Stimulated activated naive CD4-positive, alpha-beta T cell (primary cell): Measurements from ENCODE around the gene NFATC2.
"Not testable (repeated sequence)": the region's sequence is repeated elsewhere in the genome, so short reads cannot be mapped to it uniquely, and the experiment has no call there.

Experiments
- DNase-seq, 6 experiments: peaks; one replicate each; lab custom pipeline; 2025; lab: John Stamatoyannopoulos, UW

Gene NFATC2

DNA sequence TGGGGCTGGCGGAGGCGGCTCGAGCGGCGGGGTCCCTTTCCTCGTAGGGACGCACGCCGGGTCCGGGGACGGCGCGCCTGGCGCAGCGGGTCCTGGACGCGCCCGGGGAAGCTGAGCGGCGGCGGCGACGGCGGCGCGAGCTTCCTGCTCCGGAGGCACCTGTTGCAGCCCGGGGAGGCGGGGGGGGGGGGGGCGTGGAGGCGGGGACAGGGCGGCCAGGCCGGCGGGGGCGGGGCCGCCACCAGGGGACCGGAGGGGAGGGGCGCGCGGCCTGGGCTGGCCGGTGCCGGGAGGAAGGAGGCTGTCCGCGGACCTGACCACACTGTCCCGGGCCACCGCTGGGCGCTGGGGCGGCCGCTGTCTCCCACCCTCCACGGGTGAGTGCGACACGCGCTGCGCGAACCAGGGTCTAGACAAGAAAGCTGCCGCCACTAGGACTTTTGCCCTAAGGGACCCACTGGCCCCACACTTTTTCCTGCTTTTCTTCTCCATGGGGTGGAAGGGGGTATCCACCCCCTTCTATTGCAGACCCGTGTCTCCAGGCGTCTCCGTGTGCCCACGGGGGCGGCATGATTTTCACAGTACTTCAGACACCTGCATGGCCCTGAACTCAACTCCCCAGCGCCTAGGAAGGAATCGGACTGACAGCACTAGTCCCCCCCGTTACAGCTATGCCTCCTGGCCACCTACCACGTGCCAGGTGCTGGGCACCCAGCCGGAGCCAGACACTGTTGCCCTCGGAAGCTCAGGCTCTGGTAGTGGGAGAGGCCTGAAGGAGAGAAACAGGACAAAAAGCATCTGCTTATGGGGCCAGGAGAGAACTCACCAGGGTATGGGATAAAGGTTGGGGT lies at the start of gene NFATC2:
Gene NFATC2 (minus strand): TSS at position 149 of the 851 bp plus-strand sequence. CDS start 220 bp downstream, outside the sequence.
- peak in 5 of 6 experiments; percentile 43 to 63 (median 57) for DNase-seq

DNA sequence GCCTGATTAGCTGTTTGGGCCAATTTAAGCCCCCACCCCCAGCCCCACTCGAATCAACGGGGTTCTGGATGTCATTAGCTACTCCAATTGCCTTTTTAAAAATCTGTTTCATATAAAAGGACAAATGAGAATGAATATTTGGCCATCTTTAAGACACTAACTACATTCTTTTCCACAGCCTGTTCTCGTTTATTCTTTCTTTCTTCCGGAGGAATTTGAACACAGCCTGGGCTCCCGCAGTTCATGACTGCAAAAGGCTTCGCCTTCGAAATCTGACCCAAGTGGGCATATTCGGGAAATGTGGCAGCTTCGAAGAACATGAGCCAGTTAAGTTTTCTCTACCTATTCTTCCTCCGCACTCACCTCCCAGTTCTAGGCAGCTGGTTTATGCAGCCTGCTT lies 49.4 kb upstream of the NFATC2 start:
- DNase-seq = no peak

DNA sequence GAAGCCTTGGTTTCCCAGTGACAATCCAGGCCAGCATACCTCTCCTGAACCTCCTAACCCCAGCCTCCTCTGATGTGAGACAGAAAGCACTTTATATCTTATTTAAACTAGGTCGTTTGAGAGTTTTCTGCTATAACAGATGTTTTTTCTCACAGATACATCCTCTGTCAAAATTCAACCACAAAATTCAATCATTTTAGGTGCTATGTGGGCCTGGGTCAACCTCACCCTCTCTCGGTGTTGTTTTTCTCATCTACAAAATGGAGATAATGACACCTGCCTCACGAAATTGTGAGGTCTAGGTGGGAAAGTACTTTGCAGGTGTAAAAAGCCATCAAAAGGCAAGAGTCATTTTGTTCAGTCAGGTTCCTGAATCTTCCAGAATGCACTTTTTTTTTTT lies 46.2 kb upstream of the NFATC2 start:
- DNase-seq = no peak

DNA sequence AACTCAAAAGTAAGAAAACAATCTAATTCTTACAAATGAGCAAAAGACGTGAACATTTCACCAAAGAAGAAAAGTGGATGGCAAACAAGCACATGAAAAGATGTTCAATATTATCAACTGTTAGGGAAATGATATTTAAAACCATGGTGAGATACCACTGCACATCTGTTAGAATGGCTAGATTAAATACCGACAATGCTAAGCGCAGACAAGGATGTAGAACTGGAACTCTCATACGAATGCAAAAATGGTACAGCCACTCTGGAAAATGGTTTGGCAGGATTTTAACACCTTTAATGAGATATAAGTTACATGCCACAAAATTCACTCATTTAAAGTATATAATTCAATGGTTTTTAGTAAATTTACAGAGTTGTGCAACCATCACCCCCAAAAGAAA lies 44.6 kb upstream of the NFATC2 start:
- DNase-seq = no peak

DNA sequence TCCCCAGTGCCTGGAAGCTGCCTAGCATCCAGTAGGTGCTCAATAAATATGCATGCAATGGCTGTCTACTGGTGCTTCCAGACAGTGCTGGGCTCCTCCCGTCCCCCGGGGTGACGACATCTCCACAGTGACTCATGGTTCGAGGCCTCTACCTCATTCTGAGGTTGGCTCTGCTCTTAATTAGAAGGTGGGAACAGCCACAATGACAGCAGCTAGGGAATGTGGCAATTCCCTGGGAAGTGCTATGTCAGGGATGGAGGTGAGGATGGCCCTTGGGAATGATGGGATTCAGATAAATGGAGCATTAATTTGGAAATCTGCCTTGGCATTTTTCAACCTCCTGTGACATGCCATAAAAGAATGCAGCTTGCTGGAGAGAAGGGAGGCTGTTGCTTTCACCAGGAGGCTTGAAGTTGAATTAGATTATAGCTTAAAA lies 43.5 kb upstream of the NFATC2 start:
- DNase-seq = no peak

DNA sequence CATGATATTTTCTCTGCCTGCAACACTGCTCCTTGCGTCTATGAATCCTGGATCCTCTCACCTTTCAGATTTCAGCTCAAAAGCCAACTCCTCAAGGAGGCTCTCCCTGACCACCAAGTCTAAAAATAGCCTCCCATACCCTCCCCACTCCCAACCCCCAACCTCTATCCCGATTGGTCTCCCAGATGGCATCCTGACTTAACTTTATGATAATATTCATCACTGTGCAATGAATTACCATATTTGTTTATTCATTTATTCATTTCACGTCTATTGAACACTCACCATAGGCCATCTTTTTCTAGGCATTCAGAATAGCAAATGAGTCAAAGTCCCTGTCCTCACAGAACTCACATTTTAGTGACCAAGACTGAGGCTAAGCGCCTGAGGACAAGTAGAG lies 42.6 kb upstream of the NFATC2 start:
- DNase-seq = no peak

DNA sequence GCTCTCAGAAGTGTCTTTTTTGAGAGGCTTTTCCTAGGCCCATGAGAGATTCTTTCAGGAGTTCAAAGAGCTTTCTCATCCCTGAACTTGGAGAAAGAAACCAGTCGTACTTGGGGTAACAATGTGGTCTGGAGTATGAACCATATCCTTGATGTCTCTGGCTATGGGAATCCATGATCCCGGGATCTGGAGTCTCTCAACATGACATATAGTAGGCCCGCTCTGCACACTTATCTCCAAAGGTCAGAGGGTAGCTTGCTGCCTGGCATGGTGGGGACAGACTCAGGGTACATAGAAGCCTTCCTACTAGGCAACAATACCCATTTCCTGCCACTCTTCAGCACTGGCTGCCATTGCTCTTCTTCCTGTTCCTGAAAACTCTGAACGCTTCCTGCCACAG lies 42.2 kb upstream of the NFATC2 start:
- DNase-seq = no peak

DNA sequence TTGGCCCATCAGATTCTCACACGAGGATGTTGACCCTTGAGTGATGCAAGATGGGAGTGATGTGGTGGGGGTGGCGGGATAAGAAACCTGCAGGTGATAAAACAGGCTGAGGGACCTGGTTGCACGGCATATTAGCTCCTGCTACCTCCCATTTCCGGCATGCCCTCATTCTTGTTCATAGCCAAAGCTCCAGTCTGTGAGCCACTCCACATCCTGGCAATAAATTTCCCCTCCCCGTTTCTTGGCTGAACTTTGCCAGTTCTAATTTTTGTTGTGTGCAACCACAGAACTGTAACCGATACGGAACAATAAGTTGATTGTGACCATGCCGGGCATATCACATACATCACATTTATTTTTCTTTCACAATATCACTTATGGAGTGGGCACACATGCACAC lies 41.6 kb upstream of the NFATC2 start:
- no peak for DNase-seq

DNA sequence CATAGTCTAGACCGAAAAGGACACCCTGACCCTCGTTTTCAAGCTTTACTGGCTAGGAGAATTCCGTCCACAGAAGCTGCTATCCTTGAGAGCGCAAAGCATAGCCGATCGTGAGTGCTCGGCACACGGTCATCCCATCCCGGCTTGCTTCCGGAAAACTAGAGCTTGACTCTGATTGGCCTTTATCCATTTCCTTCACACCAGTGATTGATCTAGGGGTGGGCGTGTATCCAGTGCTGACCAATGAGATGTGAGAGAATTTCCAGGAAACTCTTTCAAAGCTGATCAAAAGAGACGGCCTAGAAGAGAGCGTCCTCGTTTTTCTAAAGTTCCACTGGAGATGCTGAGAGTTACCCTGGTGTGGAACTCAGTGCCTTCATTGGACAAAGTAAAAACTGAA lies 41.0 kb upstream of the NFATC2 start:
- DNase-seq = no peak

DNA sequence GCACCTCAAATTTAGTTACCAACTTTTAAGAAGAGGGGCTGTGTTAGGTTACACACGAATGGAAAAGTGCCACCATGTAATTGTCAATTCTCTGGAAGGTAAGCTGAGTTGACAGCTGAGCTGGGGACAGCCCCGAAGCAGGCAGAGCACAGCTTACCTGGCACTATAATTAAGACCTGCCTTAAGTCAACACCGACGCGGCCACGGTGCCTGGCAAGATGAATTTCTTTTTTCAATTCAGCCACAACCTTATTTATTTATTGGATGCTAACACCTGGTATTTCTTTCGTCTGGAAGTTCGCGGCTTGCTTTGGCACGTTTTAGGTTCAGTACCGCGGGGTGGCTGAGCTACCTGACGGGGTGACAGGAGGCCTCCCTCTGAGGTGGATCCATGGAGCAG lies 40.6 kb upstream of the NFATC2 start:
- DNase-seq = no peak

DNA sequence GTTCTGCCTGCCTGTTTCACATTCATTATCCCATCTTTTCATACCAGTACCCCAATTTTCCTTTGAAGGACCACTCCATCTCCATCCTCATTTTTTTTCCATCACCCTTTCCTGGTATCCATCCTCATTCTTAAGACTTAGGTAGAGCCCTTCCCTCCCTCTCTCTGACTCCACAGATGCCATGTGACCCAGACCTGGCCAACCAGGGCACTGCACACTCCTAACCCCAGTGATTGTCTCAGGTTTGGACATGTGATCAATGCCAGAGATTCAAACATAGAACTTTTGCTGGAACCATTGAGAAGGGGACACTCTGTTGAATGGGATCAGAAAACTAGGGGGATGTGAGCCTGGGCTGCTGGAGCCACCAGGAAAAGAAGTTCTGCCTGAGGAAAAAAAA lies 39.1 kb upstream of the NFATC2 start:
- DNase-seq = no peak

DNA sequence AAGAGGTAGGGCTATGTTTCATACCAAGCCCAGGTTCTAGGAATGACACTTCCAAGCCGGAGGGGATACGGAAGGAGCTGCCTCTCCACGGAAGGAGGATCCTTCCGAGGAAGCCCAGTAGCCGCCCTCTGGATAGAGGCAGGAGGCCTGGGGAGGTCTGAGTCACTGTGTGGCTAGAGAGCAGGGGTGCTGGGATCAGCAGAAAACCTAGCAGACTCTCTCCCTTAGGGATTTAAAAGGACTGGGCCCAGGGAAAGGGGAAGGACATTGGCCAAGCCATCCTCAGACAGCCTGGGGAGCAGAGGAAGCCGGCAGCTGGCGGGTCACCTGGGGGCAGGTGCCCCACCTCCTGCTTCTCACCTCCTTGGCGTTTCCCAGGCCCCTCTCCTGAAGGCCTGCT lies 36.6 kb upstream of the NFATC2 start:
- DNase-seq = no peak

DNA sequence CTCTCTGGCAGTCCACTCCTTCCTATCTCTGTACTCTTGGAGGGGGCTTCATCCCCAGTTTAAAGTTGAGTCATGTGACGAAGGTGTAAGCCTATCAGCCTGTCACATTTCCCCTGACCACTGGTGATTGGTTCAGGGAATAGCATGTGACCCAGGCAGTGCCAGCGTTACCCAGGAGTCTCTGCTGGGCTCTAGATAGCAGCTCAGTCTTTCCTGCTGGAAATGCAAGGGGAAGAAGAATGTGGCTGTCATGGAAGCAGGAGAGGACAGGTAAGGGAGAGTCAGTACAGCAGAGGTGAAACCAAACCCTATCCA lies 35.6 kb upstream of the NFATC2 start:
- no peak for DNase-seq

DNA sequence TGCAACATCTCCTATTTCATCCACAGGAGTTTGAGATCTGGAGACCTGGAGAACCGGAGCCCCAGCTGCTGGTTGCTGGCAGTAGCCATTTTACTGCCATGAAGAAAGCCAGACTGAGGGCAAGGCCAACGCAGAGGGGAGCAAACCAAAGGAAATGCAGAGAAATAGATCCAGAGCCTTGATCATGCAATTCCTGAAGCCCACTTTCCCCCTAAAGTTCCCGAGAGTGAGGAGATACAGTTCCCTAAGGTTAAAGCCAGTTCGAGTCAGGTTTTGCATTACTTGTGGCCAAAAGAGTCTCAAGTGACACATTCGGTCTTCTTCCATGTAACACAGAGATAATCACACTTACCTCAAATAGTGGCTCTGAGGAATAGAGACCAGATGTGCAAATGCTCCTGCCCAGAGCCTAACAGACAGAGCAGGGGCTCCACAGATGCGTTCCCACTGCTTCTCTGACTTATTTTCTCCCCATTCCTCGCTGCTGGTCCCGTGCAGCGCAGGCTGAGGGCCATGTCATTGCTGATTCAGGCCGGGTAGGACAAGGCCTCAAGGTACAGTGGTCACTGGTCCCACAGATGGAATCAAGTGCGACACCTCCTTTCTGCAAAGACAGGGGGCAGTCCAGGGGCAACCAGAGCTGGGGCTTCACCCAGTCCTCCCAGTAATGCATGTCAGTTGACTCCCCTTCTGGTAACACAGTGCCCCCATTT lies 35.1 kb upstream of the NFATC2 start:
- DNase-seq = no peak

DNA sequence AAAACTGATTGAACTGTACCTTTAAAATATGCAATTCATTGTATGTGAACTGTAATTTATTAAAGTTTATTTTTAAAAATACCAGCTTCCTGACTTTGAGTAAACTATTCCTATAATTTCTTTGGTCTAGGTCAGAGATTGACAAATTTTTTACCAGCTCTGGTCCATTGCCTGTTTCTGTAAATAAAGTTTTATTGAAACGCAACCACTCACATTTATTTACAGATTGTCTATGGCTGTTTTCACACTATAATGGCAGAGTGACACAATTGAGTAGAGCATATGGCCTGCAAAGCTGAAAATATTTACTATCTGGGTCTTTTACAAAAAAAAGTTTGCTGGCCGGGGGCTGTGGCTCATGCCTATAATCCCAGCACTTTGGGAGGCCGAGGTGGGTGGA lies 33.0 kb upstream of the NFATC2 start:
- no peak for DNase-seq

DNA sequence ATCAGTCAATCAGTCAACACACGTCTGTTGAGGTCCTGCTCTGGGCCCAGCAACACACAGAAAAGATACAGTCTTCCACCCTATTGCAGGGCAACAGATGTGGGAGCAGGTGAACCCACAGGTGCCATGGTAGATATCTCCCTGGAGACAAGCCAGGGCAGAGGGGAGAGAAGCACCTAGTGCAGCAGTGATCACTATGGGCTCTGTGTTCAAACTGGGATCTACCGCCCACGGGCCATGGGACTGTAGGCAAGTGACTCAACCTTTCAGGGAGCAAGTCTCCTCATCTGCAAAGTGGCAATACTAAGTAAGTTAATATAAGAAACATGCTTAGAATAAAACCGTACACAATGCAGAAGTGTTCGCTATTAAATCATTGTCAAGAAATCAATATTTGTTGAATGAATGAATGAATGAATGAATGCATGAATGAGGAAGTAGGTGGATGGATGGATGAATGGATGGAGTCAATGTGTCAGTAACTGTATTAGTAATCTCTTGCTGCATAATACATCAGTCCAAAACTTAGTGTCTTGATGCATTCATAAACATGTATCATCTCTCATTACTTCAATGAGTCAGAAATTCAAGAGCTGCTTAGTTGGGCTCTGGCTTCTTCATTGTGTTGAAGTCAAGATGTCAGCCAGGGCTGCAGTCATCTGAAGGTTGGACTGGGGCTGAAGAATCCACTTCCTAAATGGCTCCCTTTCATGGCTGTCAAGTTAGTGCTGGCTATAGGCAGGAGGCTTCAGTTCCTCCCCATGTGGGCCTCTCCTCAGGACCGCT lies 31.9 kb upstream of the NFATC2 start:
- DNase-seq = no peak

DNA sequence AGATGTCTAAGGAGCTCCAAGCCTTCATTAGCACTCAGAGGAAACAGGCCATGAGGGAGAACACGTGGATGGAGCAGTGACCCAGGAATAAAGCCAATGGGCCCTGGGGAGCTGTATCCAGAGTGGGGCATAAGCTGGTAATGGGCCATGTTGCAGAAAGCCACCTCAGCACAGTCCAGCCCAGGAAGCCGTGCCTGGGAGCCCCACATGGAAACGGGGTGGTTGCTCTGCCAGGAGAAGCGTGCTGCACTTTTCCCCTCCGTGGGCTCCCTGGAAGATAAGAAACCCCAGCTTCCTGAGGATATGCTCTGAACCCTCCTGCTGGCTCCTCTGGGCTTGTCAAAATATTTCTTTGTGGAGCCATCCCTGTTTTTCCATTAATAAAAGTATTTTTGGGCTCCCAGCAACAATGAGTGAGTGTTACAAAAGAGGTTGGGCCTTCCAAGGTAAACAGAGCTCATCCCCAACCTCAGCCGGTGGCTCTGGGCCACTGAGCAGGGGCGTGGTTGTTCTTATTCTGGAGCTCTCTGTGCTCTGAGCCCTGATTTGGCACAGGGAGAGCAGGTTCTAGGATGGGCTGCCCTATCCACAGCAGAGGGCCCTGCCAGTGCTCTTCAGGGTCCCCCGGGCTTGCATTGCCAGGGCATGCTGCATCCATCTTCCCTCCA lies 31.2 kb upstream of the NFATC2 start:
- DNase-seq = no peak

DNA sequence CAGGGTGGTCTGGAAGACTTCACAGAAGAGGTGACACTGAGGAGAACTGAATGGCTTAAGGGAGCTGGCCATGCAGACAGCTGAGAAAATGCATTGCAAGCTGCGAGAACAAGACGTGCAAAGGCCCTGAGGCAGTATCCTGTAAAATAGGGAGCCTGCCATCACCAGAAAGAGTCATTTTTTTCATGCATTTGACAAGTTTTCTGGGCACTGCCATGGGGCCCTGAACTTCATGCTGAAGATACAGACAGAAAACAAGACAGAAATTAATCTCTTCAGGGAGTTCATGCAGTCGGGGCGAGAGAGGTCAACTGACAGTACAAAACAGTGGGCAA lies 28.9 kb upstream of the NFATC2 start:
- no peak for DNase-seq

DNA sequence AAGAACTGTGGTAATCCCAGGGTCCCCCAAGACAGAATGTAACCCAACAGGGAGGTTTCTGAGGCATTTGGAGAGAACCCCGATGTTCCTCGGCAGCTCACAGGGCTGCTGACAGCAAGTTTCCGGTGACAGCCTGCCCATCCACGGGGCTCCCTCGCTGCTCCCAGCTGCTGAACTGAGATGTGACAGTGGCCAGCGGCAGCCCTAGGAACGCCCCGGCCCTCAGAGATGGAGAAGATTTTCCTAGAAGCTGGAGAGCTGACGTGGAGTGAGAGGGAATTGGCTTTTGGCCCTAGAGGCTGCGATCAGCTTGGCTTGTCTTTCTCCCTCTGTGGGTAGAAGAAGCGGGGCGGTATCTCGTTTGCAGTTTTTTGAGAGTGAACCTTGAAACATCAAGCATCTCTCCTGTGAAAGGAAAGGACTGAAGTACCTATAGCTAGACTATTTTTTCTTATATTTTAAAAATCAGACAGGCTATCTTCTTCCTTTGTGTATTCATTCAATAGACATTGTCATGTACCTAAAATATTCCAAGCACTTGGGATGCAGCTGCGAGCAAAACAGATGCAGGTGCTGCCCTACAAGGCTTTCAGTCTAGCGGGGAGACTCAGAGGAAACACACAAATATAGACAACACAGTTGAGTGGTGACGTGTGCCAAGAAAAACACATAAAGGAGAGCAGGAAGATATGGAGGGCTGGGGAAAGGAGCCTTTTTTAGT lies 28.4 kb upstream of the NFATC2 start:
- DNase-seq = no peak

DNA sequence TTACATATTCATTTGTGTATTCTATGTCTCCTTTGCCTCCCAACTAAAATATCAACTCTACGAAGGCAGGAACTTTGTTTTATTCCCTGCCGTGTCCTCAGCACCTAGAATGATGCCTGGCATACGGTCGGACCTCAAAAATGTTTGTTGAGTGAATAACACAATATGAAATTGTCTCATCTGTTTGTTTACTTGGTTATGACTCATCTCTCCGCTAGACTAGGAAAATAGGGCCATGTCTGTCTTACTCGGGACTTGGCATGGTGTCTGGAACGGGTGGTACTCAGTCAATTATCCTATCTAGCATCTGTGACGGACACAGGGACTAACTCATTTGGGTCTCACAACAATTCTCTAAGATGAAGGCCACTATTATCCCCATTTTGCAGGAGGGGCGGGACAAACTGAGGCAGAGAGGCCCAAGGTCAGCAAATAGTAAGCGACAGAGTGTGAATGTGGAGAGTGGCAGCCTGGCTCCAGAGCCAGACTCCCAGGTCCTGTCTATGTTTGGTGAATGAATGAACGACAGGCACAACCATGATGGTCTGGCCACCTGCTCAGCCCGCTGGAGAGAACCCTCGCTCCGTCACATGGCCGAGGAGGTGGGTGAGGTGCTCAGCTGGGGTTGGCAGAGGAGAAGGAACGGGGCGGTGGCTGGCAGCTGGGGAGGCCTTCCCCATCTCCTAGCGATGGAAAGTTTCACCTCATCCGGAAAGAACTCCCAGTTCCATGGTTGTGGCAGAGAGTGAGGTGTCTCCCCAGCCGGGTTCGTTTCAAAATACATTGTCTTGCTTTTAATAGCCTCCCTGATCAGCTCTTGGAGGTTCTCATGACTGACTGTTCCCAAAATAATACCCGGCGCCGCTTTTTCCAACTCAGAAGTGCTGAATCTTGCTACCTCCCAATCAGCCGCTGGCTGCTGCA lies 27.6 kb upstream of the NFATC2 start:
- DNase-seq = no peak

DNA sequence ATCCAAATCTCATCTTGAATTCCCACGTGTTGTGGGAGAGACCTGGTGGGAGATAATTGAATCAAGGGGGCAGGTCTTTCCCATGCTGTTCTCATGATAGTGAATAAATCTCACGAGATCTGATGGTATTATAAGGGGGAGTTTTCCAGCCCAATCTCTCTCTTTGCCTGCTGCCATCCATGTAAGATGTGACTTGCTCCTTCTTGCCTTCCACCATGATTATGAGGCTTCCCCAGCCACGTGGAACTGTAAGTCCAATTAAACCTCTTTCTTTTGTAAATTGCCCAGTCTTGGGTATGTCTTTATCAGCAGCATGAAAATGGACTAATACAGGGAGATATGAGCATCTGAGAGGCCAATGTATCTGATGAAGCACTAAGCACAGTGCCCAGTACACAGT lies 26.0 kb upstream of the NFATC2 start:
- not testable (repeated sequence) for DNase-seq
